ENCODE data around the gene TLE6.
"Not testable (repeated sequence)": the region's sequence is repeated elsewhere in the genome, so short reads cannot be mapped to it uniquely, and the experiment has no call there.

TLE6 gene

GRCh38 chr19:3005345-3005744 is 28.0 kb downstream of the TLE6 start:
- no peak for DNase-seq

- no peak for DNase-seq
These were observed 28.9 kb downstream of the TLE6 start for GRCh38 chr19:3006075-3006767.

DNA sequence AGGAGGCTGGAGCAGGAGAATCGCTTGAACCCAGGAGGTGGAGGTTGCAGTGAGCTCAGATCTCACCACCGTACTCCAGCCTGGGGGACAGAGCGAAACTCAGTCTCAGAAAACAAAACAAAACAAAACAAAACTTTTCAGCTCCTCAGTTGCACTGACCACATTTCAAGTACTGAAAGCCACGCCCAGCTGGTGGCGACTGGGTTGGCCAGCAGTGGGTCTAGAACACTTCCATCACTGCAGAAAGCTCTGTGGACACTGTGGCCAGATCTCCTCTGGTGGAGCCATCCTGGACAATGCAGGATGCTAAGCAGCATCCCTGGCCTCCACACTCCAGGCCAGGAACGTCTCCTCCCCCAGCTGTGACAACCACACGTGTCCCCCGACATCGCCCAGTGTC is 30.6 kb downstream of the TLE6 start:
- no peak for DNase-seq

- no peak for DNase-seq
These were observed 31.6 kb downstream of the TLE6 start for GRCh38 chr19:3008994-3009393.

GRCh38 chr19:3010871-3011270 is 33.5 kb downstream of the TLE6 start:
- no peak for DNase-seq

GRCh38 chr19:3012059-3012458 is 34.7 kb downstream of the TLE6 start:
- DNase-seq: not testable (repeated sequence)

GRCh38 chr19:3012621-3013262 is 35.4 kb downstream of the TLE6 start:
- DNase-seq: no peak

- no peak for DNase-seq
These were observed 35.9 kb downstream of the TLE6 start for GRCh38 chr19:3013263-3013725.

DNA sequence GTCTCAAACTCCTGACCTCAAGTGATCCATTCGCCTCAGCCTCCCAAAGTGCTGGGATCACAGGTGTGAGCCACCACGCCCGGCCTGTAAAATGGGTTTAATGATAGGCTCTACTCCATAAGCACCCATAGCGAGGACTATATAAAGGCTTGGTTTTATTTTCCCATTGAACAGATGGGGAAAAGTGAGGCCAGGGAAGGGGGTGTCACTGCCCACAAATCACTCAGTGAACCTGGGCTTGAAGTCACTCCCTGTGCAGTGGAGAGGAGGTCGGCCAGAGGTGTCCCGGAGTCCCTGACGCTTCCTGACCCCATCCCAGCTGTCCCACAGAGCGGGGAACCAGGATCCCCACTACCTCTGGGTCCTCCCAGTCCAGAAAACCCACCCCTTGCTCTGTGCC is 36.8 kb downstream of the TLE6 start:
- DNase-seq: no peak

DNA sequence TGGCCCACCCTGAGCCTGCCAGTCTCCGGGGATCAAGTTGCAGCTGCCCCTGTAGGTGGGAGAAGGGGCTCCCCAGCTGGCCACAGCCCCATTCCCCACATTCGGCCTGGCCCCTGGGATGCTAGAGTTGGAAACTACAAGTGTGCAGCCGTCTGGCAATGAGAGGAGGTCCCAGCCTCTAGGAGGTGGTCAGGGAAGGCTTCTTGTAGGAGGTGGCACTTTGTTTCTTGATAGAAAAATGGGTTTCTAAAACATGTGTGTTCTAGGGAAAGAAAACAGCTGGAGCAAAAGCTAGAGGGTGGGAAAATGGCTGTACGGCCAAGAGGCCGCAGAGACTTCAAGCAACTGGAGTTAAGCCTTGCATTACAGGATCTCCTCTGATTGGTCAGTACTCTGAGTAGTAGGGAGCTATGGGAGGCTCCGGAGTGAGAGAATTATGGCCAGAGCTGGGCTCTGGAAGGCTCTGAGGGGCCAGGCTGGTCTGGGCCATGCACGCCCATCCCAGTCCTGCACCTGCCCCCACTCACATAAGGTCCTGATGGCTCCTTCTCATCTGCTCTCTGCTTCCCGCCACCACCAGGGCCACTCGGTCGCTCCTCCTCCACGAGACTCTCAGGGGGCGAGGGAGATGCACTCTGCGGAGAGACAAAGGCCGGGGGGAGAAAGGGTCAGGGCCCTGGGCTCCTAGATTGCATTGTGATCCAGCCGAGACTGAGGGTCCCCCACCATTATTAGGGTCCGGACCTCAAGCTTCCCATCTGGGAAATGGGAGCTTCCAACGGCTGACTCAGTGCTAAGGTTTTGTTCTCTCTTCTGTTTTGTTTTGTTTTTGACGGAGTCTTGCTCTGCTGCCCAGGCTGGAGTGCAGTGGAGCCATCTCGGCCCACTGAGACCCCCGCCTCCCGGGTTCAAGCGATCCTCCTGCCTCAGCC is 38.0 kb downstream of the TLE6 start:
- DNase-seq: no peak

DNA sequence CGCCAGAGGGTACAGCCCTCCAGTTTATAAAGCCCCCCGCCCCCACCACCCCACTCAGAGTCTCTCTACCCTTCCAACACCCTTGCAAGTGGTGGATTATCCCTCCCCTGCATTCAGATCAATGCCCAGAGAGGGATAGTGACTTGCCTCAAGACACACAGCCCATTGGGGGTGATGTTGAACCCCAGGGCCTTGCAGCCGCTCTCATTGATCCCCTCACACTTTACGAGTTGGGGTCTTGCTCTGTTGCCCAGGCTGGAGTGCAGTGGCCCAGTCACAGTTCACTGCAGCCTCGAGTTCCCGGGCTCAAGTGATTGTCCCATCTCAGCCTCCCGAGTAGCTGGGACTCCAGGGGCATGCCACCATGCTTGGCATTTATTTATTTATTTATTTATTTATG is 40.6 kb downstream of the TLE6 start:
- no peak for DNase-seq

DNA sequence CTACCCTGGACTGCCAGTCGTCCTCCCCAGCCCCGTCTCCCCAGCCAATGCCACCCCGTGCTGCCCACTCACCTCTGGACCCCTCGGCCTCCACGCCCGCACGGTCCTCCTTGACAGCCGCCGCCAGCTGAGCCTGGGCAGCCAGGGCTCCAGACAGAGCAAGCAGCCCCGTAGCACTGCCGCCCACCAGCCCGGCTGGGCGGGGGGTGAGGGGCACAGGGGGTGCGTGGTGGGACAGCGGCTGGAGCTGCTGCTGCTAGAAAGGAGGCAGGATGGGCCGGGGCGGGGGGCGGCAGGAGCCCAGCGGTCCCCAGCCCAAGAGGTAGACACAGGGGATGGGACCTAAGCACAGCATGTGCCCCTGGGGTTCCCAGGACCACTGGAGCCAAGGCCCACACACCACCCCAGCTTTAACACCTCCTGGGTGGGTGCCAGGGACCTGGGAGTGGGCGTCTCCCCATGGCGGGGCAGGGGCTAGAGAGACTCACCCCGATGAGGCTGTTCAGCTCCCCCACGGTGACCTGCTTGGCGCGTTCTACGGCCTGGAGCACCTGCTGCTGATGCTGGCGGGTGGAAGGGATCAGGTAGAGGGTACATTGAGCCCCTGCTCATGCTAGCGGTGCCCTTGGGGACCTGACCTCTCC is 42.0 kb downstream of the TLE6 start:
- no peak for DNase-seq

DNA sequence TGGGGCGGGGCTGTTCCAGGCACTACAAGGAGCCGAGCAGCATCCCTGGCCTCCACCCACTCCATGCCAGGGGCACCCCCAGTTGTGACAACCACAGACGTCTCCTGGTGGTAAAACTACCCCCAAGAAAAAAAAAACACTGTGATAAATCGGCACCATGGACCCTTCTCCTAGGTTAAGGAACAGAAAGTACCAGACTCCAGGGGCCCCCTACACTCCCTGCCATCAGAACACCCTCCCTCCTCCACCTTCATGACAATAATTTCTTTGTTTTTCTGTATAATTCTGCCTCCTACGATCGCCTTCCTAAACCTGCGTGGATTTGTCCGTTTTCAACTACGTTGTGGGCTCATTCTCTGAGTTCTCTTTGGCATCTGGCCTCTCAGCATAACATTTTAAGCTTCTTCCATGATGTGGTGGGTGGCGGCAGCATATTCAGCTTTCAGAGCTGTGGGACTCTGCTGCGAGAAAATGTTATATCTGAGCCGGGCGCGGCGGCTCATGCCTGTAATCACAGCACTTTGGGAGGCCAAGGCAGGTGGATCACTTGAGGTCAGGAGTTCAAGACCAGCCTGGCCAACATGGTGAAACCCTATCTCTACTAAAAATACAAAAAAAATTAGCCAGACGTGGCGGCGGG is 43.1 kb downstream of the TLE6 start:
- no peak for DNase-seq

- peak in 1 of 3 donors; percentile 31 for DNase-seq
These were observed 47.1 kb downstream of the TLE6 start for GRCh38 chr19:3024509-3024869.

GRCh38 chr19:3024870-3025548 is 47.6 kb downstream of the TLE6 start:
- no peak for DNase-seq

DNA sequence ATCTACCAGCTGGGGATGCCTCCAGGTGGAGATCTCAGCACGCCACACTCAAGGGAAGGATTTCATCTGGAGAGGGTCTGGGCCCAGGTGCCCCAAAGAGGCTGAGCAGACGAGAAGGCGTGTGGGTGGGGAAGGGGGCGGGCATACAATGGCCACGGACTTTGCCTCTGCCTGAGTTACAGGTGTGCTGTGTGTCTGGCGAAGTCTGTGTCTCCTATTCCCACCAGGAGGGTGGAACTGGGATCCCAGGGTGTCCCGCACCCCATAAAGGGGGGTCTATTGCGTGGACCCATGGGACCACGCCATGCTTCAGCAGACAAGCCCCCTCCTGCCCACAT is 48.2 kb downstream of the TLE6 start:
- DNase-seq: no peak

DNA sequence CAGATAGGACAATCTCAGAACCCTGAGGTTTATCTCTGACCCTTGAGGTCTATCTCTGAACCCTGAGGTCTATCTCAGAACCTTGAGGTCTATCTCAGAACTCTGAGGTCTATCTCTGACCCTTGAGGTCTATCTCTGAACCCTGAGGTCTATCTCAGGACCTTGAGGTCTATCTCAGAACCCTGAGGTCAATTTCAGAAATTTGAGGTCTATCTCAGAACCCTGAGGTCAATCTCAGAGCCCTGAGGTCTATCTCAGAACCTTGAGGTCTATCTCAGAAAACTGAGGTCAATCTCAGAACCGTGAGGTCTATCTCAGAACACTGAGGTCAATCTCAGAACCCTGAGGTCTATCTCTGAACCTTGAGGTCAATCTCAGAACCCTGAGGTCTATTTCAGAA is 49.4 kb downstream of the TLE6 start:
- no peak for DNase-seq

GRCh38 chr19:3027292-3027691 is 49.9 kb downstream of the TLE6 start:
- no peak for DNase-seq

DNA sequence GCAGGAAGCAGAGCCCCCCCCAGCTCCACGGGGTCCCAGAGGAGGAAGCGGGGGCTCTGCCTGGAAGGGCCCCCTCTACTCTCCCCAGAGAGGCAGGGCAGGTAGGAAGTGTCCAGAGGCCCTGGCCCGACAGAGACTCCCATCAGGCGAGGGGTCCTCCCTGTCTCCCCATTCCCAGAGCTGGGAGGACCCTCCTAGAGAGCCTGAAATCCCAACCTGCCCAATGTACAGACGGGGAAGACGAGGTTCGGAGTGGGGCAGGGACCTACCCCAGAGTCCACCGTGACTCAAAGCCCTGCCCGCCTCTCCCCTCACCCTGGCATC is 50.6 kb downstream of the TLE6 start:
- DNase-seq: no peak

DNA sequence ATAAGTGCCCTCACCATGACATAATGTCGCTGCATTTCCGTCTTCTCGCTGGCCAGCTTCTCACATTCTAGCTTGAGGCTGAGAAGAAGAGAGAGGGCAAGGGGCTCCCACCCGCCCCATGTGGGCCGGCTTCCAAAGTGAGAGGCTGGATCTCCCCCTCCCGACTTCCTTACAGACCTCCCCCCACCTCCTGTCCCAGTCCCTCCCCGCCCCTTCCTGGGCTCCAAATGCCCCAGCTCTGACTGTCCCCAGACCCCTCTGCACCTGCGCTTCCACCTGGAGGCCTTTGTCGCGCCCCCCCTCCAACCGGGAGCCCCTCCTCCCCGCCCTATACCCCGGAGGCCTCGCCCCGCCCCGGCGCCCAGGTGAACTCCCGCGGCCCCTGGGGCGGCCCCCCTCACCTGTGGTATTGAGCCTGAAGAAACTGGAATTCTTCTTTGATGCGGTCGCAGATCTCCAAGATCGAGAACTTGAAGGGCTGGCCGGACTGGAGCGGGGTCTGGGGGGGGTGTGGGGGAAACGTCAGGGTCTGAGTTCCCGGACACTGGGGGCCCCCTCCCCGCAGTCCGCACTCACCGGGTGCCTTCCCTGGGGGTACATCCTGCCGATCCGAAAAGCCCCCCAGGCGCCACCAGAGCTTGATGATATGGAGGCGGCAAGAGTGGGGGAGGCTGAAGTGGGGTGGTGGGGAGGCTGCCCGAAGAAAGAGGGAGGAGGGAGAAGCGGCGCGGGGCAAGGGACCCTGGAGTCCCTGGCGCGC is 51.1 kb downstream of the TLE6 start:
- DNase-seq: peak in 2 of 3 donors; percentile 22 to 25
